Measurements from ENCODE around the gene C10orf120. TPM values are rescaled to one million over a fixed set of nuclear protein-coding genes. Genes with fewer than 3 reads are reported as not detected.

The C10orf120 gene
- total RNA-seq, 1 donor = not detected

DNA sequence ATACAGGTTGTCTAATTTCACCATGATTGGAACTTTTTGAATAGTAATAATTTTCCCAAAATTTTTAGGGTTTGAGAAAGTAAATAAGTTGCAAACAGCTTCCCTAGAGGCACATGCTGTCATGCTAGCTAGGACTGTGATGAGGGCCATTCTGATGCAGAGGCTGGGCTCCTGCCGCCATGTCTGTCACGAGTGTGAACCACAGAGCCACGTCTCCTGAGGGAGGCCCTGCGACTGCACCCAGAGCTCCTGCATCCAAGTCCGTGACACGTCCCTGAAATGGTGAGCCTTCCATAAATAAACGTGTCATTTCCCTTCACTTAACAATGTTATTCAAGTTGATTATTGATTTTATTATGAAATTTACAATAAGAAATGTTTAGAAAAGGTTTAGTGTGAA lies 40.0 kb downstream of the C10orf120 start:
- TF ChIP-seq, protein P1, sequence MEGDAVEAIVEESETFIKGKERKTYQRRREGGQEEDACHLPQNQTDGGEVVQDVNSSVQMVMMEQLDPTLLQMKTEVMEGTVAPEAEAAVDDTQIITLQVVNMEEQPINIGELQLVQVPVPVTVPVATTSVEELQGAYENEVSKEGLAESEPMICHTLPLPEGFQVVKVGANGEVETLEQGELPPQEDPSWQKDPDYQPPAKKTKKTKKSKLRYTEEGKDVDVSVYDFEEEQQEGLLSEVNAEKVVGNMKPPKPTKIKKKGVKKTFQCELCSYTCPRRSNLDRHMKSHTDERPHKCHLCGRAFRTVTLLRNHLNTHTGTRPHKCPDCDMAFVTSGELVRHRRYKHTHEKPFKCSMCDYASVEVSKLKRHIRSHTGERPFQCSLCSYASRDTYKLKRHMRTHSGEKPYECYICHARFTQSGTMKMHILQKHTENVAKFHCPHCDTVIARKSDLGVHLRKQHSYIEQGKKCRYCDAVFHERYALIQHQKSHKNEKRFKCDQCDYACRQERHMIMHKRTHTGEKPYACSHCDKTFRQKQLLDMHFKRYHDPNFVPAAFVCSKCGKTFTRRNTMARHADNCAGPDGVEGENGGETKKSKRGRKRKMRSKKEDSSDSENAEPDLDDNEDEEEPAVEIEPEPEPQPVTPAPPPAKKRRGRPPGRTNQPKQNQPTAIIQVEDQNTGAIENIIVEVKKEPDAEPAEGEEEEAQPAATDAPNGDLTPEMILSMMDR (IDR thresholded peaks at IDR 0.05; ENCODE audit: insufficient read depth, low read depth, low read length) = no peak
- H3K4me3 ChIP-seq (ENCODE audit: low read depth, low read length) = no peak overlapping the region
- no peak for DNase-seq (ENCODE audit: low read depth)

DNA sequence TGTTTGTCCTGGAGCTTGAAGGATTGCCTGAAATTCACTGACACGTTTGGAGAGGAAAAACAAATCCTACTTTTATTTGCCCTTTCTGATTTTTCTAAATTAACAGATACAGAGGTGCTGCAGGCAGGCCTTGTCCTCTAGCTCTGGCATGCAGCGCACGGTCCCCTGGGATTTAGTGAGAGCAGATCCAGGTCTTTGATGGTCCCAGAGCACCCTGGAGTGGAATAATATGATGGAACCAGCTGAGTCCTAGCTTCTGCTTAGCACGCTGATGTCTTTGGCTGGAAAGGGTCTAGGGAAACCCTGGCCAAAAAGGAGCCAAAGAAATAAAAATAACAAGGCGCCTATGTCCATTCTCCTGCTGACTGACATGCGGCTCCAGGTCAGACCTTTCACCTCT lies 40.5 kb downstream of the C10orf120 start:
- no peak overlapping the region for H3K4me3 ChIP-seq (ENCODE audit: low read depth, low read length)
- TF ChIP-seq, protein P1 (IDR thresholded peaks at IDR 0.05; ENCODE audit: insufficient read depth, low read depth, low read length) = no peak
- DNase-seq (ENCODE audit: low read depth) = no peak

DNA sequence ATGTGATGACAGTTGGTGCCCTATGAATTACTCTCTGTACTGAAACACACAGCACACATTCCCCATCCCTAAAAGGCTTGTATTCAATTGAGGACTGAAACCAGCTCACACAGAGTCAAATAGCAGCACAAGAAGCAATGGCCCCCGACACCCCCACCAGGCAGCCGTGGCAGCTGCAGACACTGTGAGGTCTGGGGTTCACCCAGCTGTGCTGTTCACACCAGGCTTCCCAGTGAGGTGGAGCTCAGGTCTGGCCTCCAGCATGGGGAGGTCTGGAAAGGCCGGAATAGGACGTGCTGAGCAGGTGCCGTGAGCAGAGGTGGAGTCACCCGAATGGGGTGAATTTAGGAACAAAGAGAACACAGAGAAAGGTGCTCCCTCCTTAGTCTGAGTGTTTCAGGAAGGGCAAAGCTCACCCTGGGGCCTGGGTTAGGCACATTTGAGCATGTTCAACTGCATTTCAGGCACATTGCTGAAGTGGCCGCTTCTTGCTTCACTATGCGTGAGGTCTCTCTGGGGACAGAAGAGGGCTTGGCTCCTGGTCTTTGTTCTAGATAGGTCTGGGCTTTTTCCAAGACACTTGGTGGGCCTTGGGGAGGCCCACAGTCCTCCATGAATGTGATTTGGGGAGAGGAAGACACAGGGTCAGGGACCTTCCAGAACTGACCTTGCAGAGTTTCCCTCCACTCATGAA lies 41.1 kb downstream of the C10orf120 start:
- TF ChIP-seq, protein P1 (IDR thresholded peaks at IDR 0.05; ENCODE audit: insufficient read depth, low read depth, low read length) = no peak
- H3K4me3 ChIP-seq (ENCODE audit: low read depth, low read length) = no peak overlapping the region
- DNase-seq (ENCODE audit: low read depth) = no peak

DNA sequence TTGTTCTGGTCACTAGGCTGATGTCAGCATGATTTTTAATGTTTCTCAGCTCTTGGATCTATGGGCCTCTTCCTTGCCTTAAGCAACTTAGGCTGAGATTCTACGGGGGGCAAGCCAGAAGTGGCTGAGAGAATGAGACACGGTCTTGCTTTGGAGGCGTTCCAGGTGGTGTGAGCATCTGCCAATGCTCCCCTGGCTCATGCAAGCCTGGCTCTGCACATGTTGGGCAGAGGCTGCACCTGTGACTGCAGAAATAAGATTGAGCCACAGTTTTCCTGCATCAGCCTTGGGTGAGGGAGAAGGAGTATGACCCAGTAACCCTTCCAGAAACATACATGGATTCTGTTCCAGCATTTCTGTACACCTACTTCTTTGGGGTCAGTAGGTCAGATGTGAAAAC lies 41.9 kb downstream of the C10orf120 start:
- DNase-seq (ENCODE audit: low read depth) = no peak
- H3K4me3 ChIP-seq (ENCODE audit: low read depth, low read length) = no peak overlapping the region
- TF ChIP-seq, protein P1 (IDR thresholded peaks at IDR 0.05; ENCODE audit: insufficient read depth, low read depth, low read length) = no peak

DNA sequence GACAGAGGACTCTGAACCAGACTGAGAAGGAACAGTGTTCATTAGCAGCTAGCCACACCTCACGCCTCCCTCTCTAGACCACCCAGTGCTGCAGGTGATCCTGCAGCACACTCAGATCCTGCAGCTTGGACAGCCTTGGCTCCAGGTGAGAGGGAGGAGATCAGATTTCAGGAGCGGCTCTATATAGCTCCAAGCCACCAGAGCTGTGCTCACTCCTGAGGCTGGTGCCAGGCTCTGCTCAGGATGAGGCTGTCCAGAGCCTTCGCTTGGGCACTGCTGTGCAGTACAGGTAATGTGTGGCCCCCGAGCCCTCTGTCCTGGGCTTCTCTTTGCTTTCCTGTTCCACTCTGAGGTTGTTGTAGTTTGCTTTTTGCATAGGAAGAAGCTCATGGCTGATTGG lies 42.4 kb downstream of the C10orf120 start:
- no peak for DNase-seq (ENCODE audit: low read depth)
- TF ChIP-seq, protein P1 (IDR thresholded peaks at IDR 0.05; ENCODE audit: insufficient read depth, low read depth, low read length) = no peak

DNA sequence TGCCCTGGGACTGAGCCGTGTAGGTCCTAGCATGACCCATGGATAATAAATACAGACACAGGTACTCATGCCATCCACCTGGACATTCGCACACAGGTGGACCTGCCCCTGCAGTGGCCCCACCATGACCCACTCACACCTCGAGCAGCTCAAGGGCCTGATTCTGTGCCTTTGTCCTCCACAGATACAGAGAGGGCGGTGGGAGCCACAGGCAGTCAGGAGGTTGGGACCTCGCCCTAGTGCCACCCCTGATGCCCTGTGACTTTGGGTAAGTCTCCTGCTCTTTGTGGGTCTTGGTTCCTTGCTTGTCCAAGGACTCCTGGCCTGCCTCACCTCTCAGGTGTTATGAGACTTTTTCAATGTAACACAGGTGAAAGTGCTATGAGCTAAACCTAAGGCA lies 42.9 kb downstream of the C10orf120 start:
- no peak overlapping the region for H3K4me3 ChIP-seq (ENCODE audit: low read depth, low read length)
- DNase-seq (ENCODE audit: low read depth) = no peak
- TF ChIP-seq, protein P1 (IDR thresholded peaks at IDR 0.05; ENCODE audit: insufficient read depth, low read depth, low read length) = no peak

More for the DNA sequence above, 42.4 kb downstream of the C10orf120 start:
- H3K4me3 ChIP-seq (ENCODE audit: low read depth, low read length) = no peak overlapping the region

DNA sequence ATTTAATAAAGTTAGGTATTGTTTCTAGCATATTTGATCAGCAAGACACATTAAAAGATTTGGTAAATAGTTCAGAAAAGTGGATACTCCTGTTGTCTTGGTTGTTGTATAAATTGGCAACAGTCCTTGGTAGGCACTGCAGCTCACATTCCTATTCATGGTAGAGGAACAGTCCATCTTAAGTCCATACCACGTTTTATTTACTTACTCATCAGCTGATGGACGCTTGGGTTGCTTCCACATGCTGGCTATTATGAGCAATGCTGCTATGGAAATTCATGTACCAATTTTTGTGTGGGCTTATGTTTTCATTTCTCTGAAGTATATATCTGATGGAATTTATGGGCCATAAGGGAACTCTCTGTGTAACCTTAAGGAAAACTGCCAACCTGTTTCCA lies 43.3 kb downstream of the C10orf120 start:
- TF ChIP-seq, protein P1 (IDR thresholded peaks at IDR 0.05; ENCODE audit: insufficient read depth, low read depth, low read length) = no peak
- DNase-seq (ENCODE audit: low read depth) = no peak
- H3K4me3 ChIP-seq (ENCODE audit: low read depth, low read length) = no peak overlapping the region

Data from fibroblast of villous mesenchyme (primary cell).